ENCODE measurements around the gene TBC1D24.
A peak's percentile ranks its signal among the peaks of the same experiment; 100 is the strongest.
"Not testable (repeated sequence)": the region's sequence is repeated elsewhere in the genome, so short reads cannot be mapped to it uniquely, and the experiment has no call there.

Gene TBC1D24

DNA sequence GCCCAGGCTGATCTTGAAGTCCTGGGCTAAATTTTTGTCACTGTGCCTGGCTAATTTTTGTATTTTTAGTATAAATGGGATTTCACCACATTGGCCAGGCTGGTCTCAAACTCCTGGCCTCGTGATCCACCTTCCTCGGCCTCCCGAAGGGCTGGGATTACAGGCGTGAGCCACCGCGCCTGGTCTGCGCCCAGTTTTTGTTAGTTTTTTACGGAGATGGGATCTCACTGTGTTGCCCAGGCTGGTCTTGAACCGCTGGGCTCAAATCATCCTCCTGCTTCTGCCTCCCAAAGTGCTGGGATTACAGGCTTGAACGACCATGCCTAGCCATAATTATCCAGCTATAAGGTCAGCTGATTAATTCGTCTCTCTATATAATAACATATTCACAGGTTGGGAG, 59.0 kb downstream of the TBC1D24 start:
- DNase-seq = no peak

DNA sequence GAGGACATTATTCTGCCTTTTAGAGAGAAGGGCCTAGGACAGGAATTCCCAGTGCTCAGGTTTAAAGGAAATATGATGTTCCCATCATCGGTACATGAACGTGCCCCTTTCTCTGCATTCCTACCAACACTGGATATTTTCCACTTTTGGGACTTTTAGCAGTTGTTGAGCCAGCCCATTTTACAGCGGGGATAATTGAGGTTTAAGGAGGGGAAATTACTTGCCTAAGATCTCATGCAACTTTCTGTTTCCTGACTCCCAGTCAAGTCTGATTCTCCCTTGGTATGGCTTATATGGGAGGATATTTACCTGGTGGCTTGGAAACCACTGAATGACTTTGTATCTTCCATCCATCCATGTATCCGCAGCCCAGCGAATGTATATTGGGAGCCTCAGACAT, 59.4 kb downstream of the TBC1D24 start:
- DNase-seq = not testable (repeated sequence)

DNA sequence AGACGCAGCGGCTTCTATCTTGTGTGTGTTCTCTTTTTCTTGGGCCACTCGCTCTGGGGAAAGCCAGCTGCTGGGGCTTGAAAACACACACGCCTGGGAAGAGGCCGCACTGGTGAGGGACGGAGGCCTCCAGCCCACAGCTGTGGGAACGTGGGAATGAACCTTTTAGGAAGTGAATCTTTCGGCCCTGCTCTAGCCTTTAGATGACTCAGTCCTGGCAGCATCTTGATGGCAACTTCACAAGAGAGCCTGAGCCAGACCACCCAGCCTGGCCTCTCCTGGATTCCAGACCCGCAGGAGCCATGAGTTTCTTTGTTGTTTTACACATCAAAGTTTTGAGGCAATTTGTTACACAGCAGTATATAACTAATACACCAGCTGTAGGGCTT, 60.7 kb downstream of the TBC1D24 start:
- DNase-seq = peak; percentile 69

DNA sequence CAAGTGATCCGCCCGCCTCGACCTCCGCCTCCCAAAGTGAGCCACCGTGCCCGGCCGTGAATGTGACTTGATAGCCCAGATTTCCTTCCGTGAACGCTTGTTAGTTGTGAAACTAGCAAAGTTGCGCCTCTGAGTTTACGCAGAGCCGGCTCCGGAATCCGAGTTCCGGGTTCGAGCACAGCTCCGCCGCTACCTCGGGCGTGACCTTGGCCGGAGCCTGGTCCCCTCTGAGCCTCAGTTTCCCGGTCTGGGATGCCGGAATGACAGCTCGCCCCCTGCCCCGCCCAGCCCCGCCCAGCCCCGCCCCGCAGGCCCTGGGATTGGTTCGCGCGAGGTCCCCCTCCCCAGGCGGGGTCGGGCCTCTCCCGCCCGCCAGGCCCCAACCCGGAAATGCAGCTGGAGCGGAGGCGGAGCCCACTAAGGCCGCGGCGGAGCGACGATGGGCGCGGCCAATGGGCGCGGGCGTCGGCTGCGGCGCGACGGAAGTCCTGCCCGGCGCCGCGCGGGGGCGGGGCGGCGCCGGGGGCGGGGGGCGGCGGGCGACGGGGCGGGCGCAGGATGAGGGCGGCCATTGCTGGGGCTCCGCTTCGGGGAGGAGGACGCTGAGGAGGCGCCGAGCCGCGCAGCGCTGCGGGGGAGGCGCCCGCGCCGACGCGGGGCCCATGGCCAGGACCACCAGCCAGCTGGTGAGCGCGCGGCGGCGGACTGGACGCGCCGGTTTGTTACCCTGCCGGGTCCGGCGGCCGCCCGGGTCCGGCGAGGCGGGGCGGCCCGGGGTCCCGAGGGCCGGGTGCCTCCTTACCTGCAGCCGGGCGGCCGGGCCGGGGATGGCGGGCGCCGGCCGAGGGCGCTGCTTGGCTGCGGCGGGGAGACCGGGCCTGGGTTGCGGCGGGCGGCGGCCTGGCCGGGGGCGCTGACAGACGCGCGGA, 62.8 kb downstream of the TBC1D24 start, which contains the start of gene PDPK1:
PDPK1 (plus strand) TSS at position 571 of the 929 bp plus-strand sequence; CDS start at position 663, 92 bp downstream.
- peak; percentile 96 for DNase-seq

DNA sequence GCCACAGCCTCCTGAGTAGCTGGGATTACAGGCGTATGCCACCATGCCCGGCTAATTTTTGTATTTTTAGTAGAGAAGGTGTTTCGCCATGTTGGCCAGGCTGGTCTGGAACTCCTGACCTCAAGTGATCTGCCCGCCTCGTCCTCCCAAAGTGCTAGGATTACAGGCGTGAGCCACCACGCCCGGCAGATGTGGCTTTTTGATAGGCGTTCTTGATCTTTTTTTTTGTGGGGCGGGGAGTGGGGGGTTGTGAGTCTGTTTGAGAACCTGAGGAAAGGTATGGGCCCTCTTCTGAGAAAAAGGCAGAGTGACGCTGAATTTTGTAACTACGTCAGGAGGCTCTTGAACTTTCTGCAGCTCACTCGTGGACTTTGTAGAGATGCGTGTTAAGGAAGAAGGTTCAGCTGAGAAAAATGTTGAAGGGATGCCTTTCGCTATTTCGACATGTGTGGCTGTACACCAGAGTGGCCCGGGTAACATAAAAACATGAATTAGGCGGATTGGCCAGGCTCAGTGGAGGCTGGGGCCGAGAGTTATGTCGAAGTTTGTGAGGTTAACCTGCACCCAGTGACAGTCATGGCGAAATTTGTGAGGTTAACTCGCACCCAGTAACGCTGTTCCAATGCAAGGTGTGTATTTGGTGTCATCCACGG, 64.4 kb downstream of the TBC1D24 start:
- not testable (repeated sequence) for DNase-seq

DNA sequence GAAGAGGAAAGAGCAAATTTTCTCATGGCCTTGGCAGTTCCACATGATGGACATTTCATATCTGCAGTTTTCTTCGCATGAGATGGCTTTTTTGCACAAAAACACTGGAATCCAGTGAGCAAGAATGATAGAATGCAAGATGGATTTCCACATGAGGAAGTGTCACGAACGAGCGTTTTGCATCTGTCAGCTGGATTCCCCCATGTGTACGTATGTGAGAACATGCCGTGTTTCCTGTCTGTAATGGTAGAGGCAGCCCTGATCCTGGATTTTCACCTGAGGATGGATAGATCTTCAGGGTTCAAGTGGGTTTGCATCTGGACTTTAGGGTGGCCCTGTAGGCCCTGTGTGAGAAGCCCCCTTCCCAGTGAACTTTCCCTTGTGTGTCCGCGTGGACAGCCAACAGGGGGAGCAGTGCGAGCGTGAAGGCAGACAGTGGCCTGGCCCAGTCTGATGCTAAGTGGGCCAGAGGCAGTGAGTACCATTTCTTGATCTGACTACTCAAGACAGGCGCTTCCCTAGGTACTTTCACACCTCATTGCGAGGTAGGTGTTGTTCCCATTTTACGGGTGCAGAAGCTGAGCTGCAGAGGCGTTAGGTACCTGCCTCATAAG, 65.0 kb downstream of the TBC1D24 start:
- DNase-seq = not testable (repeated sequence)

DNA sequence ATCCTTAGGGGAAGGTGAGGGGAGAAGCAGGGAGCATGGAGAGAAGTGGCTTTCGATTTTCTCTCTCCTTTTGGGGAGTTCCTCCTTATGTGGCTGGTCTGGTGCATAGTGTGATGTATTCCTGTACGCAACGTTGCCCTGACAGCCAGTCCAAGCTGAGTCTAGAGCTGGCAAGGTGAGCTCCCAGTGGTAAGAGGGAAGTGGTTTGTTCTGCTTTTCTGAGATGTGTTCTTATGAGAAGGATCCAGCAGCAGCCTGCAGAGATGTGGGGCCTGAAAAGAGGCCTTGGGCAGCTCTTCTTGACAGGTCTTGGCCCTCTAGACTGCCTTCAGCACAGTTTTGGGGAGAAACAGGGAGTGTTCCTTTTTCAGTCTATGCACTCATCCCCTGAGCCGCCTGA, 66.0 kb downstream of the TBC1D24 start:
- not testable (repeated sequence) for DNase-seq

DNA sequence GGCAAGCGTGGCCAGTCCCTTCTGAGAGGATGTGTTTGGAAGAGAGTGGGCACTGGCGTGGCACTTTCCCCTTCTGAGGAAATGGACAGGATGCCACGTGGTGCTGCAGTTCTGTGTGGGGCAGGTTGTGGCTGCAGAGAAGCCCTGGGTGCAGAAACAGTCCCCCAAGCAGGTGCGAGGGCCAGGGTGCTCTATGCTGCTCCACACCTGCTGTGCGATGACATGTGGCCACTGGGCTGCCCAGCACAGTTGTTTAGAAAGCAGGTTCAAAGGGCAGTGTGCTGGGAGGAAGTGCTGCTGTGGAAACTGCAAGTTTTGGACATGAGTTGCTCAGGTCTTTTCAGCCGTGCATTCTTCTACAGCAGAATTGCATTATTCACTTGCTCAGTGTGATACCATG, 66.5 kb downstream of the TBC1D24 start:
- not testable (repeated sequence) for DNase-seq

DNA sequence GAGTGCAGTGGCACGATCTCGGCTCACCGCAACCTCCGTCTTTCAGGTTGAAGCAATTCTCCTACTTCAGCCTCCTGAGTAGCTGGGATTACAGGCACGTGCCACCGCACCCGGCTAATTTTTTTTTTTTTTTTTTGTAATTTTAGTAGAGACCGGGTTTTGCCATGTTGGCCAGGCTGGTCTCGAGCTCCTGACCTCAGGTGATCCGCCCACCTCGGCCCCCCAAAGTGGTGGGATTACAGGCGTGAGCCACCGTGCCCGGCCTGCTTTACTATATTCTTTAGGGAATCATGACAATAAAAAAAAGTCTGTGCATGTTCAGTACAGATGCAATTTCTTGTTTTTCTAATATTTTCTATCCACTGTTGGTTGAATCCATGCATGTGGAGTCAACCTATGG, 68.8 kb downstream of the TBC1D24 start:
- DNase-seq = not testable (repeated sequence)

DNA sequence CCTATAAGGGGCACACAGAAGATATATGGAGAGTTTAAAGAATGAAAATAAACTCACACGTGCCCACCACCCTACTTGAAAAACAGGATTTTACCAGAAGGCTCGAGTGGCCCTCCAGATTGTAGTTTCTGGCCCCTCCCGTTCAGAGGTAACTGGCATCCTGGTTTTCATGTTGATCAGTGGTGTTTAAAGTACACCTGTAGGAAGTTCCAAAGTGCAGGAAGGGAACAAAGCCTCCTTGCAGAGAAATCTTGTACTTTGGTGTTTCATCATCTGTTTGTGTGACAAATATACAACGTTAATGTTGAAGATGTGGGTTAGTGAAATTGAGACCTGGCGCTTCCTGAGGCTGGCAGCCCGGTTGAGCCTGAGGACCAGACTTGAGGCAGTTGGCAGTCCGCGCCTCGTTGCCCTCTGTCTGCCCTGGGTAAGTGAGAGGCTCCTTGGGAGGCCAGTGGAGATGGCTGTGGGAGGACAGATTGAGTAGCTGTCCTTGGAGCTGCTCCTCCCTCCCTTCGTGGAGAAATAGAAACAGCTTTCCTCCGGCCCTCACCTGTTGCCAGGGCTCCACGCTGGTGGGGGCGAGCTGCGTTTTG, 75.5 kb downstream of the TBC1D24 start:
- not testable (repeated sequence) for DNase-seq

DNA sequence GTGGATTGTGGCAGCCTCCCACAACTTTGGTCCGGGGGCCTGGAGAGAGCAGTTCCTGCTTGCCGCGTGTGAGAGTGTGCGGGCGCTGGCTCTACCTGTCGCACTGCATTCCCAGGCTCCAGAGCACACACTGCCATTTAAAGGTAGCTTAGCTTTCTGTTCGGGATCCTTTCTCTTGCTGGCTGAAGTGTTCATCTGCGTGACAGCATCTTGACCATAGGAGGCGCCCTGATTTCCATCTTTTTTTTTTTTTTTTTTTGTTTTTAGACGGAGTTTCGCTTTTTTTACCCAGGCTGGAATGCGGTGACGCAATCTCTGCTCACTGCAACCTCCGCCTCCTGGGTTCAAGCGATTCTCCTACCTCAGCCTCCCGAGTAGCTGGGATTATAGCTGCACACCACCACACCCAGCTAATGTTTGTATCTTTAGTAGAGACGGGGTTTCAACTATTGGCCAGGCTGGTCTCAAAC, 76.5 kb downstream of the TBC1D24 start:
- peak; percentile 24 for DNase-seq

DNA sequence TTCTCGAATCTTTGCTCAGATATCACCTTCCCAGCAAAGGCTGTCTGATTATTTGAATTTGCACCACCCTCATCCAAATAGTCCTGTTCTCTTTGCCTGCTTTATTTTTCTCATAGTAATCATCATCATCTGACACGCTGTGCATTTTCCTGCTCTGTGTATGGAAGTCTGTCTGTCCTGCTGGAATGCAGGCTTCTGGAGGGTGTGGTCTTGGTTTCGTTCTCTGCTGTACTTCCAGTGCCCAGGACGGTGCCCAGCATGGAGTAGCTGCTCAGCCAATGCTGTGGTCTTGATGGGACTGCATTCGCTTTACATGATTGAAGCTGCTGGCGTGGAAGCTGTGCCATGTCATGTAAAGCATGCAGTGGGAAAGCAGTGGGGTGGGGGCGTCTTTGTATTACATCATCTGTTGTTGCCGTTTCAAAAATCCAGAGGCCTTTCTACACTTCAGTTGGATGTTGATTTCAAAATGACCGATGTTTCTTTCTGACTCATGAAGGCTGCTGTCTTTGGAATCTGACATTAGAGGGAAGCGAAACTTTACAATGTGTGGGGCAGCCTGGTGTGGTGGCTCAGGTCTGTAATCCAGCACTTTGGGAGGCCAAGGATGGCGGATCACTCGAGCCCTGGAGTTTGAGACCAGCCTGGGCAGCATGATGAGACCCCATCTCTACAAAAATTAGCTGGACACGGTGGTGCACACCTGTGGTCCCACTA, 79.9 kb downstream of the TBC1D24 start:
- DNase-seq = not testable (repeated sequence)
